DMS153 treated with DMSO at 0.1 percent for 48 hours (cell line): ENCODE results near the gene FLG.
"Not testable (repeated sequence)": the region's sequence is repeated elsewhere in the genome, so short reads cannot be mapped to it uniquely, and the experiment has no call there.

ENCODE experiments used
- DNase-seq: peaks from one replicate; lab custom pipeline; 2025; ENCODE audit not compliant: unreplicated experiment; lab: John Stamatoyannopoulos, UW

FLG gene

GRCh38 chr1:152325111-152325510 is at the start of gene FLG:
FLG (minus strand) TSS chr1:152325239; CDS start chr1:152315456, 9,783 bp downstream.
- DNase-seq = no peak

GRCh38 chr1:152374451-152374850 is 49.4 kb upstream of the FLG start:
- no peak for DNase-seq

GRCh38 chr1:152372672-152373071 is 47.6 kb upstream of the FLG start:
- no peak for DNase-seq

- DNase-seq = no peak
Observed at GRCh38 chr1:152367436-152367835, 42.4 kb upstream of the FLG start.

GRCh38 chr1:152359906-152360305 is 34.9 kb upstream of the FLG start, which contains the start of gene FLG2:
FLG2 (minus strand) TSS chr1:152360006; CDS start chr1:152358884, 1,122 bp downstream.
- DNase-seq = no peak

- no peak for DNase-seq
Observed at GRCh38 chr1:152356736-152357135, 31.7 kb upstream of the FLG start.

- DNase-seq = no peak
Observed at GRCh38 chr1:152349611-152350010, 24.6 kb upstream of the FLG start.

GRCh38 chr1:152348447-152348846 is 23.4 kb upstream of the FLG start:
- no peak for DNase-seq

GRCh38 chr1:152347116-152347728 is 22.2 kb upstream of the FLG start:
- DNase-seq = peak; percentile 55

- no peak for DNase-seq
Observed at GRCh38 chr1:152344438-152344837, 19.4 kb upstream of the FLG start.

GRCh38 chr1:152343006-152343405 is 18.0 kb upstream of the FLG start:
- no peak for DNase-seq

- no peak for DNase-seq
Observed at GRCh38 chr1:152335399-152335798, 10.4 kb upstream of the FLG start.

- no peak for DNase-seq
Observed at GRCh38 chr1:152328801-152329391, 3.9 kb upstream of the FLG start.

GRCh38 chr1:152313970-152314369 is 11.1 kb downstream of the FLG start:
- DNase-seq = no peak

- DNase-seq = no peak
Observed at GRCh38 chr1:152313319-152313801, 11.7 kb downstream of the FLG start.

- DNase-seq = not testable (repeated sequence)
Observed at GRCh38 chr1:152312169-152312568, 12.9 kb downstream of the FLG start.

GRCh38 chr1:152309955-152310354 is 15.1 kb downstream of the FLG start:
- no peak for DNase-seq

- DNase-seq = not testable (repeated sequence)
Observed at GRCh38 chr1:152309320-152309901, 15.6 kb downstream of the FLG start.

- DNase-seq = not testable (repeated sequence)
Observed at GRCh38 chr1:152308758-152309157, 16.3 kb downstream of the FLG start.

GRCh38 chr1:152307970-152308369 is 17.1 kb downstream of the FLG start:
- DNase-seq = not testable (repeated sequence)

- DNase-seq = not testable (repeated sequence)
Observed at GRCh38 chr1:152306123-152306522, 18.9 kb downstream of the FLG start.

GRCh38 chr1:152304773-152305172 is 20.3 kb downstream of the FLG start:
- not testable (repeated sequence) for DNase-seq
